DOHH2 (cell line): ENCODE results near the gene ZNRF3.

Experiments
- H3F3A ChIP-seq: fragments of 200-600 bp; sonication (generic), shearing (Covaris generic); 2 replicates; pipeline ENCODE4 v1.6.0; 2016; ENCODE audit warnings: antibody characterized with exemption, mild to moderate bottlenecking; ENCODE audit not compliant: control insufficient read depth, insufficient read depth
- H3K27ac ChIP-seq: fragments of 200-600 bp; sonication (generic); 2 replicates; pipeline ENCODE4 v1.5.1; 2014; ENCODE audit warnings: low read depth, mild to moderate bottlenecking, low read length, moderate library complexity
- H3K27me3 ChIP-seq: fragments of 200-600 bp; sonication (generic); 2 replicates; pipeline ENCODE4 v1.6.1; 2014; ENCODE audit warnings: mild to moderate bottlenecking, low read length, mixed read lengths; ENCODE audit not compliant: control insufficient read depth
- H3K36me3 ChIP-seq: fragments of 200-600 bp; sonication (generic); 2 replicates; pipeline ENCODE4 v1.6.1; 2014; ENCODE audit warnings: mild to moderate bottlenecking, low read length, moderate library complexity, mixed read lengths; ENCODE audit not compliant: control insufficient read depth
- H3K4me1 ChIP-seq: fragments of 200-600 bp; sonication (generic); 2 replicates; pipeline ENCODE4 v1.6.1; 2014; ENCODE audit warnings: mild to moderate bottlenecking, low read length, mixed read lengths; ENCODE audit not compliant: control insufficient read depth
- H3K4me2 ChIP-seq: fragments of 200-600 bp; sonication (generic); 2 replicates; pipeline ENCODE4 v1.6.0; 2014; ENCODE audit warnings: mild to moderate bottlenecking, low read length, moderate library complexity
- H3K4me3 ChIP-seq: fragments of 200-600 bp; sonication (generic); 2 replicates; pipeline ENCODE4 v1.5.1; 2014; ENCODE audit warnings: mild to moderate bottlenecking, low read length, mixed read lengths
- H3K79me2 ChIP-seq: fragments of 200-600 bp; sonication (generic); 2 replicates; pipeline ENCODE4 v1.6.1; 2014; ENCODE audit warnings: mild to moderate bottlenecking, low read length, mixed read lengths; ENCODE audit not compliant: control insufficient read depth
- H3K9me2 ChIP-seq: fragments of 200-600 bp; sonication (generic); replicated peaks from 2 replicates; pipeline ENCODE4 v1.6.1; 2014; ENCODE audit warnings: mild to moderate bottlenecking, low read length, mixed read lengths; ENCODE audit not compliant: control insufficient read depth
- H3K9me3 ChIP-seq: fragments of 200-600 bp; sonication (generic); 2 replicates; pipeline ENCODE4 v1.6.1; 2014; ENCODE audit warnings: antibody characterized with exemption, low read length, mixed read lengths; ENCODE audit not compliant: control insufficient read depth, insufficient read depth
- H4K20me1 ChIP-seq: fragments of 200-600 bp; sonication (generic); 2 replicates; pipeline ENCODE4 v1.6.0; 2014; ENCODE audit warnings: low read depth, mild to moderate bottlenecking, antibody characterized with exemption, low read length, moderate library complexity; ENCODE audit not compliant: control insufficient read depth, insufficient read depth
- EZH2phosphoT487 ChIP-seq: fragments of 200-600 bp; sonication (generic); IDR thresholded peaks from 2 replicates; pipeline ENCODE4 v1.6.1; 2017; ENCODE audit warnings: borderline replicate concordance, mild to moderate bottlenecking, antibody characterized with exemption, low read length, moderate library complexity, mixed read lengths
- TF ChIP-seq, protein P1 (sequence below): fragments of 200-600 bp; sonication (generic); IDR thresholded peaks from one replicate; pipeline ENCODE4 v1.5.1; 2014; ENCODE audit warnings: antibody characterized with exemption, mild to moderate bottlenecking, low read depth, low read length; ENCODE audit not compliant: poor library complexity, severe bottlenecking

The ZNRF3 gene

DNA sequence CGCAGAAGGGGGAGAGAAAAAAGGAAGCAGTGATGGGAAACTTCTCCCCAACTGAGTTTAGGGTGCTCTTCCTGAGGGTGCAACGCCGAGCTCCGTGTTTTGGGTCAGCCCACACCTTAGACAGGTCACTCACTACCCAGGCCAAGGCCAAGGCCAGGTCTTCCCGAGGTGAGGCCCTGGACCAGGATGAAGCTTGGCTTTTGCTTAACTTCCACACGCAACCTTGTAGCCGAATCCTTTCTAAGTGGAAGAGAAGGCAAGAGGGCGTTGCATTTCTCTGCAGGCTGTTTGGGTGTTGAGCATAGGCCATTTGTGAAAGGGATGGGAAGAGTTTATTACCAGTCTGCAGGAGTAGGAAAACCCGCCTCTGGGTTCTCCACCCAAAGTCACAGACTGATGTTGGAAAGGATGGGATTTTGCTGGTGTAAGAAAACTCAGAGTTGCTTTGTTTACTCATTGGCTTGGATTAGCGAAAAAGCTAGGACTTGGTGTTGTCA is 191.0 kb downstream of the ZNRF3 start:
- Histone ChIP-seq H3K27me3 (peaks cover 31% of the 10 kb centered on the region), H3K9me2 (no peaks in the 10 kb centered on the region), H3F3A (no peaks in the 10 kb centered on the region), H3K27ac (no peak overlapping the region), H3K36me3 (no peaks in the 10 kb centered on the region), H3K9me3 (no peaks in the 10 kb centered on the region), H3K4me3 (no peak overlapping the region), H3K4me1 (peaks cover 16% of the 10 kb centered on the region), H4K20me1 (no peaks in the 10 kb centered on the region), H3K4me2 (no peak overlapping the region), H3K79me2 (no peaks in the 10 kb centered on the region)
- TF ChIP-seq, protein P1, sequence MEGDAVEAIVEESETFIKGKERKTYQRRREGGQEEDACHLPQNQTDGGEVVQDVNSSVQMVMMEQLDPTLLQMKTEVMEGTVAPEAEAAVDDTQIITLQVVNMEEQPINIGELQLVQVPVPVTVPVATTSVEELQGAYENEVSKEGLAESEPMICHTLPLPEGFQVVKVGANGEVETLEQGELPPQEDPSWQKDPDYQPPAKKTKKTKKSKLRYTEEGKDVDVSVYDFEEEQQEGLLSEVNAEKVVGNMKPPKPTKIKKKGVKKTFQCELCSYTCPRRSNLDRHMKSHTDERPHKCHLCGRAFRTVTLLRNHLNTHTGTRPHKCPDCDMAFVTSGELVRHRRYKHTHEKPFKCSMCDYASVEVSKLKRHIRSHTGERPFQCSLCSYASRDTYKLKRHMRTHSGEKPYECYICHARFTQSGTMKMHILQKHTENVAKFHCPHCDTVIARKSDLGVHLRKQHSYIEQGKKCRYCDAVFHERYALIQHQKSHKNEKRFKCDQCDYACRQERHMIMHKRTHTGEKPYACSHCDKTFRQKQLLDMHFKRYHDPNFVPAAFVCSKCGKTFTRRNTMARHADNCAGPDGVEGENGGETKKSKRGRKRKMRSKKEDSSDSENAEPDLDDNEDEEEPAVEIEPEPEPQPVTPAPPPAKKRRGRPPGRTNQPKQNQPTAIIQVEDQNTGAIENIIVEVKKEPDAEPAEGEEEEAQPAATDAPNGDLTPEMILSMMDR = no peak
- no peak for TF ChIP-seq EZH2phosphoT487

DNA sequence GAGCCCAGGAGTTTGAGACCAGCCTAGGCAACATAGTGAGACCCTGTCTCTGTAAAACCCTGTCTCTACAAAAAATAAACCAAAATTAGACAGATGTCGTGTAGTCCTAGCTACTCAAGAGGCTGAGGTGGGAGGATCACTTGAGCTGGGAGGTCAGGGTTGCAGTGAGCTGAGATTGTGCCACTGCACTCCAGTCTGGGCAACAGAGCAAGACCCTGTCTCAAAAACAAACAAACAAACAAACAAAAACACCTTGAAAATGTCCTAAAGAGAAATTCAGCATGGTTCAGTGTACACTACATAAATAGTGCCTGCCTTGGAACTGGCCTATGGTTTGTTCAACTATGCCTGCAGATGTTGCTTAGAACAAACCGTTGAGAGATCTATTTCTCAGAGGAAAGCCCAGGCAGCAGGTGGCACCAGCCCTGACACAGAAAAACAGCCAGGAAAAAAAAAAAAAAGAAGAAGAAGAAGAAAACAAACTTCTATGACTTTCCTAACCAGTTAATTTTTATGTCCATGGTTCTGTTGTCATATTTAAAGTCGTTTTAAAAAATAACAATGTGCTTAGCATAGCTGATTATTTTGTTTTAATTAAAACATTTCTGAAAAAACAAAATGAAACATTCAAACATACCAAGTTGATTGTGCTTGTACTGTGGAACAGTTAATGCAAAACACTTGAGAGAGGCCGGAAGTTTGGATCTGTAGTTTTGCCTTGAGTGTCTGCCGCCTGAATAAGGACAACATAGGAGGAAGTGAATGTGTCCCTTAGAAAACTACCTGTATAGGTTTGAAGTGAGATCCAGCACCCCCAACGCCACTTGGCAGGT is 194.9 kb downstream of the ZNRF3 start:
- no peaks in the 10 kb centered on the region for H3K9me3 ChIP-seq
- no peak overlapping the region for H3K27ac ChIP-seq
- H3K4me1 ChIP-seq = peaks cover 18% of the 10 kb centered on the region
- no peaks in the 10 kb centered on the region for H3K9me2 ChIP-seq
- H4K20me1 ChIP-seq = no peaks in the 10 kb centered on the region
- H3K27me3 ChIP-seq = peaks cover 6% of the 10 kb centered on the region
- H3K36me3 ChIP-seq = no peaks in the 10 kb centered on the region
- no peak overlapping the region for H3K4me3 ChIP-seq
- no peaks in the 10 kb centered on the region for H3F3A ChIP-seq
- no peaks in the 10 kb centered on the region for H3K79me2 ChIP-seq
- H3K4me2 ChIP-seq = peak overlapping the region; percentile 22; the same call in 1 of the 2 replicates
- TF ChIP-seq EZH2phosphoT487 = no peak
- TF ChIP-seq, protein P1 = no peak

DNA sequence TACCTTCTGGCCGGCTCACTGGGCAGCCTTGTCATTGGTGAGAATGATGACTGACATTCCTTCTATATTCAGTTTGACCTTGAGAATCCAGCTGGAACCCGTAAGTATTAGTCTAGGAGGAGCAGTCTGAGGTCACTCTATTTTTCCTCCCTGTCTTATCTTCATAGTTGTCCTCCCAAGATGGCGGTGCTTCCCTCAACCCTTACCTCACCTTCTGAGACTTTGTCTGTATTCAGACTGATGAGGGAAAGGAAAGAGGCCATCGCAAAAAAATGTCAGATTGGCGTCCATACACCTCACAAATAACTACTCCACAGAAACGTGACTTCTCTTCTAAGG is 195.5 kb downstream of the ZNRF3 start:
- no peaks in the 10 kb centered on the region for H3F3A ChIP-seq
- no peaks in the 10 kb centered on the region for H3K36me3 ChIP-seq
- H3K27me3 ChIP-seq = peaks cover 6% of the 10 kb centered on the region
- no peaks in the 10 kb centered on the region for H3K9me2 ChIP-seq
- H3K27ac ChIP-seq = no peak overlapping the region
- no peaks in the 10 kb centered on the region for H3K9me3 ChIP-seq
- no peaks in the 10 kb centered on the region for H3K79me2 ChIP-seq
- H3K4me1 ChIP-seq = peaks cover 18% of the 10 kb centered on the region
- H3K4me3 ChIP-seq = no peak overlapping the region
- no peaks in the 10 kb centered on the region for H4K20me1 ChIP-seq
- peak overlapping the region; percentile 22; the same call in 1 of the 2 replicates for H3K4me2 ChIP-seq
- TF ChIP-seq EZH2phosphoT487 = no peak
- TF ChIP-seq, protein P1 = no peak
